ENCODE results near the gene CXCL10. TPM values are rescaled to one million over a fixed set of nuclear protein-coding genes. Genes with fewer than 3 reads are reported as not detected.
"Not testable (repeated sequence)": the region's sequence is repeated elsewhere in the genome, so short reads cannot be mapped to it uniquely, and the experiment has no call there.

CXCL10 gene
- 1 to 10 TPM; 3.7 to 8.5 (median 5.5) TPM for polyA plus RNA-seq (ENCODE audit: insufficient read length in 4 of 4)

- no peak for DNase-seq (ENCODE audit: low read depth in 4 of 4, low spot score in 3 of 4)
These were observed at the start of gene CXCL10 for GRCh38 chr4:76023389-76023788. Gene CXCL10 (minus strand): TSS chr4:76023497. CDS start chr4:76023431, 66 bp downstream.

- DNase-seq (ENCODE audit: low read depth in 4 of 4, low spot score in 3 of 4), result no peak
These were observed 49.5 kb upstream of the CXCL10 start for GRCh38 chr4:76072760-76073159.

- peak; percentile 41 to 75 (median 63) for DNase-seq (ENCODE audit: low read depth in 4 of 4, low spot score in 3 of 4)
These were observed 44.5 kb upstream of the CXCL10 start for GRCh38 chr4:76067652-76068286.

GRCh38 chr4:76066546-76066945, 43.2 kb upstream of the CXCL10 start:
- DNase-seq (ENCODE audit: low read depth in 4 of 4, low spot score in 3 of 4), result no peak

DNA sequence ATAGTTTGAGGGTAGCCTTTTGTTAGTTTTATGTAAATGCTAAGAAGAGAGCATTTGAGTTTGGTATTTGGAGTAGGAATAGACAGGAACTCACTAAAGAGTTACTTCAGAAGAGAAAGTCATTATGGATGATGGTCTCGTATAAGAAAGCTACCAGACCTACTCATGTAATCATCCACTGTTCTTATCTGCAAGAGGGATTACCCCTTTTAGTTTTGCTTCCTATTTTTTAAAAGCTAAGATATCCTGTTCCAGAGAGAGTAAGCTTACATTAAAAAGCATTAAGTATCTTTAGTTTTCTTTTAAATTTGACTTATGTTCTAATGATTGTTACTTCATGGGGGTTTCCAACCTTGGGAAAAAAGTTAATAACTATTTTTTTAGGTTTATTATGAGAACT, 38.7 kb upstream of the CXCL10 start:
- DNase-seq (ENCODE audit: low read depth in 4 of 4, low spot score in 3 of 4), result no peak

DNA sequence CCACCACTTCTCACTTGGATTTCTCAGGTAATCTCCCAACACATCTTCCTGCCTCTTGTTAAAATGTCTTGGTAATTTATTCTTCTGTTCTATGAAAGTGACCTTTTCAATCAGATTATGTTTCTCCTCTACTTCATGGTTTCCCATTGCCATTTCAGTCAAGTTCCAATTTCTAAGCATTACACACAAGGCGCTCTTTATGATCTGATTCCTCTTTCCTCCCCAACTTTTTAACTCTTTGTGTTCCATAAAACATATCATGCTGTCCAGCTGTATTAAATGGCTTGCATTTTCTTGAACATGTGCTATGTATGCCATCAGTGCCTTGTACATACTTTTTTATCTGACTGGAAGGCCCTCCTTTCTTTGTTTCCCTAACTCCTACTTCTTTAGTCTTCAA, 38.1 kb upstream of the CXCL10 start:
- no peak for DNase-seq (ENCODE audit: low read depth in 4 of 4, low spot score in 3 of 4)

DNA sequence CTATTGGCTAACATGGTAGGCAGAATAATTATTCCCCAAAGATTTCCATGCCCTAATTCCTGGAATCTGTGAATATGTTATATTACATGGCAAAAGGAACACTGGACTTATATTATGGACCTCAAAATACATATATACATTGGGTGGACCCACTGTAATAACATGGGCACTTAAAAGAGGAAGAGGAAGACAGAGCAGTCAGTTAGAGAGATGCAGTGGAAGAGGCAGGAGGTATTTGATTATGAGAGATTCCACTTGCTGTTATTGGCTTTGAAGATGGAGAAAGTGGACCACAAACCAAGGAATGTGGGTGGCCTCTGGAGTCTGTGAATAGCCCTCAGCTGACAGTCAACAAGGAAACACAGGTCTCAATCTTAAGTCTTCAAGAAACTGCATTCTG, 37.2 kb upstream of the CXCL10 start:
- DNase-seq (ENCODE audit: low read depth in 4 of 4, low spot score in 3 of 4), result no peak

GRCh38 chr4:76059750-76060149, 36.5 kb upstream of the CXCL10 start:
- no peak for DNase-seq (ENCODE audit: low read depth in 4 of 4, low spot score in 3 of 4)

GRCh38 chr4:76058888-76059426, 35.7 kb upstream of the CXCL10 start:
- DNase-seq (ENCODE audit: low read depth in 4 of 4, low spot score in 3 of 4), result no peak

DNA sequence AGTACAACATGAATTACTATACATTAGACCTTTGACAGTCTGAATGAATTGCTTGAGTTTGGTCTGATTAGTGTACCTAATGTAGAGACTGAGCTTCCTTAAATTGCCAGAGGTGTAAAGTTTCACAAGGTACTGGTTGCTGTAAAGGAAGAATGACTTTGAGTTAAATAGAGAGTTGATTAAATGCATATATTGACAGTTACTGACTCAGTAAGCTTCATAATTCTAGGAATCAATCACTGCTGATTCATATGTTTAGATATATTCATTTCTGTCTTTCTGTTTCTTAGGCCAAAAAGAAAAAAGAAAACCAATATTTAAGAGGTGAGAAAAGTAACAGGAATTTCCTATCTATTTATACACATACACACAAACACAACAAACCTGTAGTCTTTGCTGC, 35.0 kb upstream of the CXCL10 start:
- DNase-seq (ENCODE audit: low read depth in 4 of 4, low spot score in 3 of 4), result no peak

- DNase-seq (ENCODE audit: low read depth in 4 of 4, low spot score in 3 of 4), result no peak
These were observed 32.1 kb upstream of the CXCL10 start for GRCh38 chr4:76055421-76055820.

- no peak for DNase-seq (ENCODE audit: low read depth in 4 of 4, low spot score in 3 of 4)
These were observed 31.7 kb upstream of the CXCL10 start for GRCh38 chr4:76055016-76055415.

DNA sequence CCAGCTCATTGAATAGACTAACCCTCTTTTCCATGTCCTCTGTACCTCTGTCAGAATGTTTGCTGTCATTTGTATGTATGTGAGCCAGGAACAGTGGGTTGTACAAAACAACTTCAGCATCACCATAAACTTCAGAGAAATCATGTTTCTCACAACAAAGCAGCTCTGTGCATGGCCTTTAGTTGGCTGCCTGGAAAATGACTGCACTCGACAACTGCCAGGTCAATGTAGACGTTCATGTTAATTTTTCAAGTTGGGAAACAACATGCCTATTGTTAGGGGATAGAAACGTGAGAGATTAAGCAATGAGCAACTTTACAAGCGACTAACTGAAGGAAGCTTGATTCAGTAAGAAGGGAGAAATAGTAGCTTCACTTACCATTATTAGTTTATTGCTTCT, 30.4 kb upstream of the CXCL10 start:
- no peak for DNase-seq (ENCODE audit: low read depth in 4 of 4, low spot score in 3 of 4)

GRCh38 chr4:76050560-76051050, 27.3 kb upstream of the CXCL10 start:
- not testable (repeated sequence) for DNase-seq (ENCODE audit: low read depth in 4 of 4, low spot score in 3 of 4)

GRCh38 chr4:76049860-76050416, 26.6 kb upstream of the CXCL10 start:
- not testable (repeated sequence) for DNase-seq (ENCODE audit: low read depth in 4 of 4, low spot score in 3 of 4)

GRCh38 chr4:76044686-76045085, 21.4 kb upstream of the CXCL10 start:
- DNase-seq (ENCODE audit: low read depth in 4 of 4, low spot score in 3 of 4), result not testable (repeated sequence)

- not testable (repeated sequence) for DNase-seq (ENCODE audit: low read depth in 4 of 4, low spot score in 3 of 4)
These were observed 20.0 kb upstream of the CXCL10 start for GRCh38 chr4:76043306-76043705.

- not testable (repeated sequence) for DNase-seq (ENCODE audit: low read depth in 4 of 4, low spot score in 3 of 4)
These were observed 19.1 kb upstream of the CXCL10 start for GRCh38 chr4:76042241-76042998.

GRCh38 chr4:76036855-76037254, 13.6 kb upstream of the CXCL10 start:
- DNase-seq (ENCODE audit: low read depth in 4 of 4, low spot score in 3 of 4), result no peak

DNA sequence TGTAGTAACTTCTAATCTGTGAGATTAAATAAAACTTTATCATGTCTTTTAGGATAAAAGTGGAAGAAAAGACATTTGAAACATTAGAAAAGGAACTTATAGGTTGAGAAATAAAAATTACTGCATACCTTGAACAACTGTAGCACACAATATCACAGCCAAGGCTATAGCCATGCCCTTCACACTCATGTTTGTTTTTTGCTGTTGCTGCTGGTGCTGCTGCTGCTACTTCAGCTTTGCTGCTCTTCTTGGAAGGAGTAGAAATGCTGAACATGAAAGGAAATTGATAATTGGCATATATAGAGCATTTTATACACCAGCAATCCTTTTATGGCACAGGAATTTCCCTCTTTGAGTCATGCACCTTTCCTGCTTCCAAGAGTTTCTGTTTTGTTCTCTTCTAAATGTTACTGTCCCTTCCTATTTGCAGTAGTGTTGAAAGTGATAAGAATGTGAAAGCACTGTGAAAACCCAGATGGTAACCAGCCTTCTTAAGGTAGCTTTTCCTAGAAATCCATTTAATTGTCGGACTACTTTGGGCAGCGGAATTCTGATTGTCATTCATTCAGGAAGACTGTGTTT, 12.6 kb upstream of the CXCL10 start, which contains the start of gene CXCL11:
TSS of gene CXCL11 (minus strand) at position 272 of the 582 bp plus-strand sequence. CDS start at position 189, 83 bp downstream.
- no peak for DNase-seq (ENCODE audit: low read depth in 4 of 4, low spot score in 3 of 4)

DNA sequence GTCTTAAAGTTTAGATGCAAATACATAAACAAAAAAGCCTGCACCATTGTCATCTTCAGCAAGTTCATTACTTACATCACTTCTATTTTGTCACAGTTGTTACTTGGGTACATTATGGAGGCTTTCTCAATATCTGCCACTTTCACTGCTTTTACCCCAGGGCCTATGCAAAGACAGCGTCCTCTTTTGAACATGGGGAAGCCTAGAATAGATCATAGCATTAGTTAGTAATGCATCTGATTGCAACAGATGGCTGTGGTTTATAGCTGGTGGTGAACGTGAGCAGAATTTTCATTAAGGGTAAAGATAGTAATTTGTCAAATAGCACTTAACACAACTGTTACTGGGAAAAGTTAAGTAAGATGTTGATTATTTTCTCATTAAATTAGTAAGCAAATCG, 11.8 kb upstream of the CXCL10 start:
- DNase-seq (ENCODE audit: low read depth in 4 of 4, low spot score in 3 of 4), result no peak

Data from right renal pelvis (tissue), 4 donors.